Vagina (tissue), 2 donors: ENCODE results near the gene C19orf53. TPM values are rescaled to one million over a fixed set of nuclear protein-coding genes. Genes with fewer than 3 reads are reported as not detected.

Source experiments
- DNase-seq, 2 donors: peaks; one replicate each; pipeline ENCODE4 v3.0.0-alpha.2; 2017; ENCODE audit errors: extremely low spot score in 2 of 2
- H3K27ac ChIP-seq: fragments of 200-600 bp; sonication (generic); one replicate; pipeline ENCODE4 v1.5.1; 2019
- H3K27me3 ChIP-seq: fragments of 200-600 bp; sonication (generic); one replicate; pipeline ENCODE4 v1.5.1; 2019
- H3K36me3 ChIP-seq, 2 donors: fragments of 200-600 bp; sonication (generic); one replicate each; pipeline ENCODE4 v1.5.1; 2017 to 2019
- H3K4me1 ChIP-seq: fragments of 200-600 bp; sonication (generic); one replicate; pipeline ENCODE4 v1.5.1; 2019
- H3K4me3 ChIP-seq, 2 donors: fragments of 200-600 bp; sonication (generic); 1 replicate in 1 of 2; 2 replicates in 1 of 2; pipeline ENCODE4 v1.5.1; 2016 to 2019
- H3K9me3 ChIP-seq: fragments of 200-600 bp; sonication (generic); one replicate; pipeline ENCODE4 v1.5.1; 2019
- CTCF ChIP-seq, 3 experiments: fragments of 450-650 bp in 2 of 3; fragments of 200-600 bp in 1 of 3; sonication (generic) in 1 of 3; IDR thresholded peaks; one replicate each; pipeline ENCODE4 v1.5.1; 2017 to 2019; ENCODE audit warnings: antibody characterized with exemption in 3 of 3, mild to moderate bottlenecking in 2 of 3, moderate library complexity in 2 of 3
- POLR2A ChIP-seq, 2 donors: fragments of 450-650 bp; IDR thresholded peaks; one replicate each; pipeline ENCODE4 v1.6.1; 2017; ENCODE audit warnings: antibody characterized with exemption in 2 of 2, mild to moderate bottlenecking in 2 of 2, moderate library complexity in 2 of 2
- POLR2AphosphoS5 ChIP-seq, 2 donors: sonication (generic); formaldehyde crosslinking; IDR thresholded peaks; one replicate each; pipeline ENCODE4 v1.9.0; 2017; ENCODE audit warnings: antibody characterized with exemption in 2 of 2, mild to moderate bottlenecking in 2 of 2, low read depth in 1 of 2; ENCODE audit not compliant: insufficient read depth in 1 of 2
- intact Hi-C: fragments of 100-400 bp; cut with DNase I; formaldehyde crosslinking; loops from one replicate; pipeline ENCODE4 v1.15.1; 2023
- total RNA-seq: library from RNA; depleted of rRNA; stranded (reverse); fragments of >200 nt; gene quantifications from one replicate; pipeline ENCODE4 v1.2.3, GENCODE V29; 2016

The C19orf53 gene
- total RNA-seq, 1 donor from 2014 or later: 189 TPM

GRCh38 chr19:13756210-13756609, 18.0 kb upstream of the C19orf53 start:
- Histone ChIP-seq H3K27ac (no peak overlapping the region), H3K4me1 (no peaks in the 10 kb centered on the region), H3K36me3 (peaks cover 3 to 94% of the 10 kb centered on the region in 2 donors), H3K27me3 (no peaks in the 10 kb centered on the region), H3K9me3 (no peaks in the 10 kb centered on the region), H3K4me3 (no peak overlapping the region)
- TF ChIP-seq CTCF (IDR thresholded peaks at IDR 0.05) (no peak), POLR2AphosphoS5 (IDR thresholded peaks at IDR 0.05; ENCODE audit: insufficient read depth in 1 of 2, low read depth in 1 of 2) (no peak), POLR2A (IDR thresholded peaks at IDR 0.05) (no peak)
- no peak for DNase-seq
- intact Hi-C loops: no loop called here

GRCh38 chr19:13757805-13758772, 16.2 kb upstream of the C19orf53 start:
- Histone ChIP-seq H3K27ac (no peak overlapping the region), H3K27me3 (no peaks in the 10 kb centered on the region), H3K36me3 (peaks cover 3 to 95% of the 10 kb centered on the region in 2 donors), H3K4me1 (peaks cover 4% of the 10 kb centered on the region), H3K4me3 (no peak overlapping the region), H3K9me3 (no peaks in the 10 kb centered on the region)
- TF ChIP-seq CTCF (IDR thresholded peaks at IDR 0.05): no peak
- no peak for TF ChIP-seq POLR2AphosphoS5 (IDR thresholded peaks at IDR 0.05; ENCODE audit: insufficient read depth in 1 of 2, low read depth in 1 of 2)
- no peak for TF ChIP-seq POLR2A (IDR thresholded peaks at IDR 0.05)
- intact Hi-C loops: no loop called here
- no peak for DNase-seq

- peaks cover 3 to 88% of the 10 kb centered on the region in 2 donors for H3K36me3 ChIP-seq
- H3K27ac ChIP-seq: no peak overlapping the region
- no peak for TF ChIP-seq CTCF (IDR thresholded peaks at IDR 0.05)
- no peak for TF ChIP-seq POLR2A (IDR thresholded peaks at IDR 0.05)
- no peak for TF ChIP-seq POLR2AphosphoS5 (IDR thresholded peaks at IDR 0.05; ENCODE audit: insufficient read depth in 1 of 2, low read depth in 1 of 2)
- no peak for DNase-seq
- peaks cover 11% of the 10 kb centered on the region for H3K4me1 ChIP-seq
- no peaks in the 10 kb centered on the region for H3K27me3 ChIP-seq
- intact Hi-C loops: no loop called here
- H3K9me3 ChIP-seq: no peaks in the 10 kb centered on the region
- H3K4me3 ChIP-seq: no peak overlapping the region
Measured at GRCh38 chr19:13758795-13759194, 15.5 kb upstream of the C19orf53 start.

GRCh38 chr19:13761423-13761822, 12.8 kb upstream of the C19orf53 start:
- H3K4me1 ChIP-seq: peaks cover 27% of the 10 kb centered on the region
- peaks cover under 1 to 62% of the 10 kb centered on the region in 2 donors for H3K36me3 ChIP-seq
- no peak overlapping the region for H3K27ac ChIP-seq
- intact Hi-C loops: no loop called here
- DNase-seq: no peak
- TF ChIP-seq CTCF (IDR thresholded peaks at IDR 0.05) (no peak), POLR2A (IDR thresholded peaks at IDR 0.05) (no peak), POLR2AphosphoS5 (IDR thresholded peaks at IDR 0.05; ENCODE audit: insufficient read depth in 1 of 2, low read depth in 1 of 2) (no peak)
- H3K4me3 ChIP-seq: no peak overlapping the region
- H3K27me3 ChIP-seq: no peaks in the 10 kb centered on the region
- H3K9me3 ChIP-seq: no peaks in the 10 kb centered on the region
